Fibroblast of the aortic adventitia (primary cell): ENCODE data around the gene DEGS1. TPM values are rescaled to one million over a fixed set of nuclear protein-coding genes. Genes with fewer than 3 reads are reported as not detected.

ENCODE experiments used
- DNase-seq: peaks from one replicate; pipeline ENCODE4 v3.0.0-alpha.2; 2010; ENCODE audit warnings: low read depth
- H3K4me3 ChIP-seq: 2 replicates; pipeline ENCODE4 v1.5.1; 2011; ENCODE audit warnings: low read depth, mild to moderate bottlenecking, control low read depth, low read length, moderate library complexity
- total RNA-seq: library from RNA; depleted of rRNA; stranded (reverse); fragments of >200 nt; gene quantifications from 2 replicates; pipeline ENCODE4 v1.2.3, GENCODE V29; 2012; ENCODE audit warnings: low replicate concordance
- TF ChIP-seq, protein P1 (sequence below): IDR thresholded peaks from 2 replicates; pipeline ENCODE4 v1.5.1; 2011; ENCODE audit warnings: mild to moderate bottlenecking, low read length, control low read depth, inconsistent platforms; ENCODE audit not compliant: insufficient read depth

DEGS1 gene
- total RNA-seq, 1 donor: 125 TPM

DNA sequence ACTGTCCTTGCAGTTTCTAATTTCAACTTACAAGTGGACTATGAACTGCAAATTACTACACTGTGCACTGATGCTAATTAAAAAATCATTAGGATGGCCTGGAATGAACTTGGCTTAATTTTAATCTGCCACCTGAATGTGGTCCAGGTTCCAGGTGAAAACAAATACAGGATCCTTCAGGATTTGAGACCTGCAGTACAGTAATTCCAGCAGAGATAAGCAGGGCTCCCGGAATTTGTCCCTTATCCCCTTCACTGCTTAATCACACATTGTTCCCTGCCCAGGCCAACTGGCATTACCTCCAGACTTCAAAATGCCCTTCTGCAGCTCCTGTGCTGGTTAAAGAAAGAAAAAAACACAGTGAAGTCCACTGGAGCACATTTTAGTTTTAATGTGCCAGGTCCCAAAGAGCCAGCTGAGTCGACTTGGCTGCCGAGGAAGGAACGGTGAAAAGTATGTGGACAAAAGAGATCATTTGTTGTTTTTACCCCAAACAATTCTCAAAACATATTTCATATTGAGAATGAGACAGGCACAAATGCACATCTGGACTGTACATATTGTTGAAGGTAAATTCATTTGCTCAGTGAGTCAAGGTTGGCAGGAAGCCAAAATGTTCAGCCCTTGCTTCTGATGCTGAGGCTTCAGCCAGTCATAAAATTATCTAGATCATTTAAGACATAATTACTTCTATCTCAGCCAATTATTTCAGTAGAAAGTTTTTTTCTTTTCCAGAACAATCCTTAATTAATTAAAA, 28.3 kb downstream of the DEGS1 start:
- DNase-seq: peak; percentile 86
- TF ChIP-seq, protein P1, sequence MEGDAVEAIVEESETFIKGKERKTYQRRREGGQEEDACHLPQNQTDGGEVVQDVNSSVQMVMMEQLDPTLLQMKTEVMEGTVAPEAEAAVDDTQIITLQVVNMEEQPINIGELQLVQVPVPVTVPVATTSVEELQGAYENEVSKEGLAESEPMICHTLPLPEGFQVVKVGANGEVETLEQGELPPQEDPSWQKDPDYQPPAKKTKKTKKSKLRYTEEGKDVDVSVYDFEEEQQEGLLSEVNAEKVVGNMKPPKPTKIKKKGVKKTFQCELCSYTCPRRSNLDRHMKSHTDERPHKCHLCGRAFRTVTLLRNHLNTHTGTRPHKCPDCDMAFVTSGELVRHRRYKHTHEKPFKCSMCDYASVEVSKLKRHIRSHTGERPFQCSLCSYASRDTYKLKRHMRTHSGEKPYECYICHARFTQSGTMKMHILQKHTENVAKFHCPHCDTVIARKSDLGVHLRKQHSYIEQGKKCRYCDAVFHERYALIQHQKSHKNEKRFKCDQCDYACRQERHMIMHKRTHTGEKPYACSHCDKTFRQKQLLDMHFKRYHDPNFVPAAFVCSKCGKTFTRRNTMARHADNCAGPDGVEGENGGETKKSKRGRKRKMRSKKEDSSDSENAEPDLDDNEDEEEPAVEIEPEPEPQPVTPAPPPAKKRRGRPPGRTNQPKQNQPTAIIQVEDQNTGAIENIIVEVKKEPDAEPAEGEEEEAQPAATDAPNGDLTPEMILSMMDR: no peak

DNA sequence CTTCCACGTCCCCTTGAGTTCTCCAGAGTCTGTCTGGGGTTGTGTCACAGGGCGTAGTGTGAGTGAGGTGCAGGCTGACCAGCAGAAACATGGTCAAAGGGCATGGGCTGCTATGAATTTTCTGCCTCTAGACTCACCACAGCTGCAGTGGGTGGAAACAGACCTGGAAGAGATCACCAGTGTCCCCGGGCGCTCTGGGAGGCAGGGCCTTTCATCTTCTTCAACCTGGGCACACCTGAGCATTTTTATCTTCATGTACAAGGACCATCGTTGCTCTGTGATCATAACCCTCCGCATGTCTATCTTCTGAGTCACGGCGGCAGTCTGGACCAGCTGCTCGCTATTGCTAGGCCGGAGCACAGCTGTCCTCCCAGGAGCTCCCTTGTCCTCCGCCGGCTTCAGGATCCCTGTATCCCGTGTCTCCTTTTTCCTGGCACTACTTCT, 29.6 kb downstream of the DEGS1 start:
- DNase-seq: no peak
- H3K4me3 ChIP-seq: no peak overlapping the region
- TF ChIP-seq, protein P1: no peak

More for the DNA sequence above, 28.3 kb downstream of the DEGS1 start:
- H3K4me3 ChIP-seq: no peak overlapping the region

DNA sequence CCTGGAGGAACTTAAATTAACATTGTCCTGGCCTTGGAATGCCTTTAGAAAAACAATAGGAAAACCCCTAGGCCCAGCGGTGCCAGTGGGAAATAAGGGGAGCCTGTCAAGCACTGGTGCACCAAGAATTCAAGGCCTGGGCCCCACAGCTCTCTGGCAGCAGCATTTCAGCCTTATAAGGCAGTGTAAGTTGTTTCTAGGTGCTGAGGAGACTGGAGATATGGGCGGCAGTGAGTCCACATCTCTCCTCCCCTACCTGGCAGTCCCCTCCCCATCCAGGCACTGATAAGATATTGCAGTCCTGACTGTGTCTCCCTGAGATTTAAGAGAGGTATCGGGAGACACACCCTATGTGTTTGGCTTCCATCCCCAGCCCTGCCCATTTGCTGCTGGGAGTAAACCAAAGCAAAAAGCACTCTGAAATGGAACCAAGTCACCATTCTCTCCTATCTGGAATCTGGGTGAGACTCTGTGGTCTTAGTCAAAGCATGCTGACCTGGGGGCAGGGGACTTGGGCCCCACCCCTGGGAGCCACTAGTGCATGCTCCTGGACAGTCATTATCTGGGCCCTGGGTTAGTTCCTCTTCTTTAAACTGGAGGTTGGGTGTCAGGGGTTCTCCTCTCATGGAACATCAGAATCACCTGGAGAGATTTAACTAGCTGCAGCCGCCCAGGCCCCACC, 30.5 kb downstream of the DEGS1 start:
- TF ChIP-seq, protein P1: no peak
- H3K4me3 ChIP-seq: no peak overlapping the region
- no peak for DNase-seq

DNA sequence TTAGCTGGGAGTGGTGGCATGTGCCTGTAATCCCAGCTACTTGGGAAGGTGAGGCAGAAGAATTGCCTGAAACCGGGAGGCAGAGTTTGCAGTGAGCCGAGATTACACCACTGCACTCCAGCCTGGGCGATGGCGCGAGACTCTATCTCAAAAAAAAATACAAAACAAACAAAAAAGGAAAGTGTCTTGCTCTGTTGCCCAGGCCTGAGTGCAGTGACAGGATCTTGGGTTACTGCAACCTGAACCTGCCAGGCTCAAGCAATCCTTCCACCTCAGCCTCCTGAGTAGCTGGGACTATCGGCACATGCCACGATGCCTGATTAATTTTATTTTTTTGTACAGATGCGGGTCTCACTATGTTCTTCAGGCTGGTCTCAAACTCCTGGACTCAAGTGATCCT, 33.3 kb downstream of the DEGS1 start:
- TF ChIP-seq, protein P1: no peak

DNA sequence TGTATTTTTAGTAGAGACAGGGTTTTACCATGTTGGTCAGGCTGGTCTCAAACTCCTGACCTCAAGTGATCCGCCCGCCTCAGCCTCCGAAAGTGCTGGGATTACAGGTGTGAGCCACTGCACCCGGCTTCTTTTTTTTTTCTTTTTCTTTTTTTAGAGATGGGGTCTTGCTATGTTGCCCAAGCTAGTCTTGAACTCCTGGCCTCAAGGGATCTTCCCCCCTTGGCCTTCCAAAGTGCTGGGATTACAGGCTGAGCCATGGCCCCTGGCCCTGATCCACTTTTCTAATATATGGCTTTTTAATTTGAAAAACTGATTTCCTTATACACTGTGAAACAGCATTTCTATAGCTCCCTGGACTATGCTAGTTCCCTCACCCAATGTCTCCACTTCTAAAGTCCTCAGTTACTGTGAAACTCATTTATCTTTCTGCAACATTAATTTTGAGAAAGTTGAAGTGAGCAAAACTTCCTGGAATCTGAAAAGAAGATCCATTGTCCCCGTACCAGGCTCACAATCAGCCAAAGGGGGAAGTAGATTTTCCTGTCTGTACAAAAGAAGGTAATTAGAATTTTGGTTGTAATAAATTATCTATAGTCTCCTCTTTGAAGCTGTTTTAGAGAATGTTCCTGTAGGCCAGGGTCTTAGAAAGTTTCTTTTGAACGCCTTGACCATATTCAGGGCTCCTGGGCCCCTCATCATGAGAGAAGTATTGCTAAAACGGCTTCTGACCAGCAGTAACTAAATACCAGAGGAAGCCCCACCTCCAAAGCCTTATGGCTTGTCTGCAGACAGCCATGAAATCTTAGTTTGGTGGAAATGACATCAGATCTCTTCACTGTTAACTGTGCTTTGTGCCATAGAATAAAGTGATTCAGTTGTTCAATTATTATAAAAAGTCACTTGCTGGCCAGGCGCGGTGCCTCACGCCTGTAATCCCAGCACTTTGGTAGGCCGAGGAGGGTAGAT, 34.9 kb downstream of the DEGS1 start:
- TF ChIP-seq, protein P1: no peak
- DNase-seq: no peak
- H3K4me3 ChIP-seq: no peak overlapping the region

More for the DNA sequence above, 33.3 kb downstream of the DEGS1 start:
- DNase-seq: no peak
- no peak overlapping the region for H3K4me3 ChIP-seq

DNA sequence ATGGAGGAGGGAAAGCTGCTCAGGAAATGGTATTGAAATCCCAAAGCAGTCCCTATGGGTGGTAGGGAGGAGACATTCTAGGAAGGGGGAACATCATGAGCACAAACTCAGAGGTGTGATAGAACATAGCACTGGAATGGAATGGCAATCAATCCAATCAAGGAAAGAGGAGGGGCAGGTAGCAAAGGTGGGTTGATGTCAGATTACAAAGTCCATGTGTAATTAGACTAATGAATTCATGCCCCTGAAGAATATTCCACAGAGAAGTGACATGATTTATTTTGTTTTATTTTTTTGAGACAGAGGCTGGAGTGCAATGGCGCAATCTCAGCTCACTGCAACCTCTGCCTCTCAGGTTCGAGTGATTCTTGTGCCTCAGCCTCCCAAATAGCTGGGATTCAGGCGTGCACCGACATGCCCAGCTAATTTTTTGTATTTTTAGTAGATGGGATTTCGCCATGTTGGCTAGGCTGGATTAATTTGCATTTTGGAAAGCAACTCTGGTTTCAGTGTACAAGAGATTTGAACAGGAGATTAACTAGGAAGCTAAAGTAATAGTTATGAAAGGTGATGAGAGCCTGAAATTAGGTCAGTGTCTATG, 36.1 kb downstream of the DEGS1 start:
- no peak for DNase-seq
- TF ChIP-seq, protein P1: no peak

More for the DNA sequence above, 36.1 kb downstream of the DEGS1 start:
- H3K4me3 ChIP-seq: no peak overlapping the region
